ENCODE results near the gene RFX1.

DNA sequence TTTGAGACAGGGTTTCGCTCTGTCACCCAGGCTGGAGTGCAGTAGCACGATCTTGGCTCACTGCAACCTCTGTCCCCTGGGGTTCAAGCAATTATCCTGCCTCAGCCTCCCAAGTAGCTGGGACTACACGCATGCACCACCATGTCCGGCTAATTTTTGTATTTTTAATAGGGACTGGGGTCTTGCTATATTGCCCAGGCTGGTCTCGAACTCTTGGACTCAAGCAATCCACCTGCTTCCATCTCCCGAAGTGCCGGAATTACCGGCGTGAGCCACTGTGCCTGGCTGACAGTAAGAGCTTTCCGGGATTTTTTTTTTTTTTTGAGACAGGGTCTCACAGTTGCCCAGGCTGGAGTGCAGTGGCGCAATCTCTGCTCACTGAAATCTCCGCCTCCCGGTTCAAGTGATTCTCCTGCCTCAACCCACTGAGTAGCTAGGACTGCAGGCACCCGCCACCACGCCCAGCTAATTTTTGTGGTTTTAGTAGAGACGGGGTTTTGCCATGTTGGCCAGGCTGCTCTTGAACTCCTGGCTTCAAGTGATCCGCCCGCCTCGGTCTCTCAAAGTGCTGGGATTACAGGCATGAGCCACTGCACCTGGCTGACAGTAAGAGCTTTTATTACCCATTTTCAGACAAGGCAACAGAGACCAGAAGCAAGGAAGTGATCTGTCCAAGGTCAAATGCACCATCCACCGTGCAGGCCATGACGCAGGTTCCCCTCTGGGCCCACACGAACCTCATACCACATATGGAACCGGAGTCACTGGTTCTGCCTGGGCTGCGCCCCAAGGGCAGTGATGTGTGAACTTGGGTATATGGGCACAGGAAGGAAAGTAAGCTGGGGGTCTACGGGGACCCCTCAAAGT is 21.0 kb downstream of the RFX1 start:
- TF ChIP-seq, protein P1, sequence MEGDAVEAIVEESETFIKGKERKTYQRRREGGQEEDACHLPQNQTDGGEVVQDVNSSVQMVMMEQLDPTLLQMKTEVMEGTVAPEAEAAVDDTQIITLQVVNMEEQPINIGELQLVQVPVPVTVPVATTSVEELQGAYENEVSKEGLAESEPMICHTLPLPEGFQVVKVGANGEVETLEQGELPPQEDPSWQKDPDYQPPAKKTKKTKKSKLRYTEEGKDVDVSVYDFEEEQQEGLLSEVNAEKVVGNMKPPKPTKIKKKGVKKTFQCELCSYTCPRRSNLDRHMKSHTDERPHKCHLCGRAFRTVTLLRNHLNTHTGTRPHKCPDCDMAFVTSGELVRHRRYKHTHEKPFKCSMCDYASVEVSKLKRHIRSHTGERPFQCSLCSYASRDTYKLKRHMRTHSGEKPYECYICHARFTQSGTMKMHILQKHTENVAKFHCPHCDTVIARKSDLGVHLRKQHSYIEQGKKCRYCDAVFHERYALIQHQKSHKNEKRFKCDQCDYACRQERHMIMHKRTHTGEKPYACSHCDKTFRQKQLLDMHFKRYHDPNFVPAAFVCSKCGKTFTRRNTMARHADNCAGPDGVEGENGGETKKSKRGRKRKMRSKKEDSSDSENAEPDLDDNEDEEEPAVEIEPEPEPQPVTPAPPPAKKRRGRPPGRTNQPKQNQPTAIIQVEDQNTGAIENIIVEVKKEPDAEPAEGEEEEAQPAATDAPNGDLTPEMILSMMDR (IDR thresholded peaks at IDR 0.05) = no peak
- no peak for TF ChIP-seq POLR2AphosphoS5 (IDR thresholded peaks at IDR 0.05)

Data from esophagus muscularis mucosa (tissue), 3 donors.